Loucy (cell line): ENCODE results near the gene WWOX.

Source experiments
- H2AFZ ChIP-seq: fragments of 200-600 bp; sonication (generic); 2 replicates; pipeline ENCODE4 v1.6.0; 2016; ENCODE audit warnings: antibody characterized with exemption, mild to moderate bottlenecking, low read length, moderate library complexity
- H3F3A ChIP-seq: fragments of 200-600 bp; 2 replicates; pipeline ENCODE4 v1.6.0; 2016; ENCODE audit warnings: antibody characterized with exemption, low read depth, mild to moderate bottlenecking
- H3K27me3 ChIP-seq: fragments of 200-600 bp; sonication (generic); 2 replicates; pipeline ENCODE4 v1.6.1; 2014; ENCODE audit warnings: low read length, mild to moderate bottlenecking; ENCODE audit not compliant: insufficient read depth, poor library complexity, severe bottlenecking
- H3K36me3 ChIP-seq: fragments of 200-600 bp; sonication (generic); 2 replicates; pipeline ENCODE4 v1.6.1; 2016; ENCODE audit warnings: low read length; ENCODE audit not compliant: insufficient read depth
- H3K4me1 ChIP-seq: fragments of 200-600 bp; sonication (generic); 2 replicates; pipeline ENCODE4 v1.5.1; 2014; ENCODE audit warnings: low read length, mild to moderate bottlenecking; ENCODE audit not compliant: insufficient read depth, poor library complexity, severe bottlenecking
- H3K4me2 ChIP-seq: fragments of 200-600 bp; sonication (generic); 2 replicates; pipeline ENCODE4 v1.6.0; 2014; ENCODE audit warnings: antibody characterized with exemption, low read length, low read depth, mild to moderate bottlenecking; ENCODE audit not compliant: poor library complexity, severe bottlenecking
- H3K4me3 ChIP-seq: fragments of 200-600 bp; sonication (generic); 2 replicates; pipeline ENCODE4 v1.5.1; 2014; ENCODE audit warnings: low read length, mild to moderate bottlenecking, mixed read lengths; ENCODE audit not compliant: poor library complexity, severe bottlenecking
- H3K79me2 ChIP-seq: fragments of 200-600 bp; sonication (generic); 2 replicates; pipeline ENCODE4 v1.6.1; 2014; ENCODE audit warnings: low read length; ENCODE audit not compliant: insufficient read depth
- H3K9ac ChIP-seq: fragments of 200-600 bp; sonication (generic); 2 replicates; pipeline ENCODE4 v1.6.0; 2014; ENCODE audit warnings: mild to moderate bottlenecking, low read depth, low read length, moderate library complexity; ENCODE audit not compliant: poor library complexity, severe bottlenecking
- H3K9me2 ChIP-seq: fragments of 200-600 bp; sonication (generic); replicated peaks from 2 replicates; pipeline ENCODE4 v1.6.1; 2016; ENCODE audit warnings: low read depth, low read length, mixed read lengths
- H3K9me3 ChIP-seq: fragments of 200-600 bp; sonication (generic); 2 replicates; pipeline ENCODE4 v1.6.1; 2014; ENCODE audit warnings: mild to moderate bottlenecking, antibody characterized with exemption, low read length, low read depth; ENCODE audit not compliant: insufficient read depth
- H4K20me1 ChIP-seq: fragments of 200-600 bp; sonication (generic); 2 replicates; pipeline ENCODE4 v1.6.0; 2014; ENCODE audit warnings: antibody characterized with exemption, low read length, mild to moderate bottlenecking; ENCODE audit not compliant: insufficient read depth, poor library complexity, severe bottlenecking
- EZH2phosphoT487 ChIP-seq: fragments of 200-600 bp; IDR thresholded peaks from 2 replicates; pipeline ENCODE4 v1.6.1; 2018; ENCODE audit warnings: antibody characterized with exemption, mild to moderate bottlenecking, moderate library complexity, borderline replicate concordance
- TF ChIP-seq, protein P1 (sequence below): fragments of 200-600 bp; sonication (generic); conservative IDR thresholded peaks from 2 replicates; pipeline ENCODE4 v1.5.1; 2014; ENCODE audit warnings: mild to moderate bottlenecking, antibody characterized with exemption, low read length

Gene WWOX

DNA sequence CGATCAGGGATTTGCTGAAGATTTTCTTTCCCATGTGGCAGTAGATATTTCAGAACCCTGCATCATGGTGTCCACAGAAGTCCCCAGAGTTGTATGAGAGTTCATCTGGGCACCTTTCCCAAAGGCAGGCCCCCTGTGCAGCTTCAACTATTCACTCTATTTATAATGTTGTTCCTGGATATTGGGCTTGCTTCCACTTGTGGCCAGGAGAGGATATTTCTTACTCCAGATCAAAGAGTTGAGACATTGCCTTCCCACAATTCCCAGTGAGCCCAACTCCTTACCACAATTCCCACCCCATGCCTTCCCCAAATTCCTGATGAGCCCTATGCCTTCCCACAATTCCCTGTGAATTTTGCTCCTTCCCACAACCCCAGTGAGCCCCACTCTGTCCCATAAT, 206.9 kb downstream of the WWOX start:
- peaks cover 21% of the 10 kb centered on the region for H3K79me2 ChIP-seq
- no peak overlapping the region for H3K9ac ChIP-seq
- H3F3A ChIP-seq, result peaks cover 5% of the 10 kb centered on the region
- H2AFZ ChIP-seq, result no peak overlapping the region
- peaks cover 31% of the 10 kb centered on the region for H3K4me1 ChIP-seq
- TF ChIP-seq, protein P1, sequence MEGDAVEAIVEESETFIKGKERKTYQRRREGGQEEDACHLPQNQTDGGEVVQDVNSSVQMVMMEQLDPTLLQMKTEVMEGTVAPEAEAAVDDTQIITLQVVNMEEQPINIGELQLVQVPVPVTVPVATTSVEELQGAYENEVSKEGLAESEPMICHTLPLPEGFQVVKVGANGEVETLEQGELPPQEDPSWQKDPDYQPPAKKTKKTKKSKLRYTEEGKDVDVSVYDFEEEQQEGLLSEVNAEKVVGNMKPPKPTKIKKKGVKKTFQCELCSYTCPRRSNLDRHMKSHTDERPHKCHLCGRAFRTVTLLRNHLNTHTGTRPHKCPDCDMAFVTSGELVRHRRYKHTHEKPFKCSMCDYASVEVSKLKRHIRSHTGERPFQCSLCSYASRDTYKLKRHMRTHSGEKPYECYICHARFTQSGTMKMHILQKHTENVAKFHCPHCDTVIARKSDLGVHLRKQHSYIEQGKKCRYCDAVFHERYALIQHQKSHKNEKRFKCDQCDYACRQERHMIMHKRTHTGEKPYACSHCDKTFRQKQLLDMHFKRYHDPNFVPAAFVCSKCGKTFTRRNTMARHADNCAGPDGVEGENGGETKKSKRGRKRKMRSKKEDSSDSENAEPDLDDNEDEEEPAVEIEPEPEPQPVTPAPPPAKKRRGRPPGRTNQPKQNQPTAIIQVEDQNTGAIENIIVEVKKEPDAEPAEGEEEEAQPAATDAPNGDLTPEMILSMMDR, result no peak
- TF ChIP-seq EZH2phosphoT487, result no peak
- no peaks in the 10 kb centered on the region for H3K9me2 ChIP-seq
- H3K27me3 ChIP-seq, result no peaks in the 10 kb centered on the region
- no peak overlapping the region for H3K4me3 ChIP-seq
- H3K36me3 ChIP-seq, result no peaks in the 10 kb centered on the region
- no peak overlapping the region for H3K4me2 ChIP-seq
- H4K20me1 ChIP-seq, result no peaks in the 10 kb centered on the region
- no peaks in the 10 kb centered on the region for H3K9me3 ChIP-seq

DNA sequence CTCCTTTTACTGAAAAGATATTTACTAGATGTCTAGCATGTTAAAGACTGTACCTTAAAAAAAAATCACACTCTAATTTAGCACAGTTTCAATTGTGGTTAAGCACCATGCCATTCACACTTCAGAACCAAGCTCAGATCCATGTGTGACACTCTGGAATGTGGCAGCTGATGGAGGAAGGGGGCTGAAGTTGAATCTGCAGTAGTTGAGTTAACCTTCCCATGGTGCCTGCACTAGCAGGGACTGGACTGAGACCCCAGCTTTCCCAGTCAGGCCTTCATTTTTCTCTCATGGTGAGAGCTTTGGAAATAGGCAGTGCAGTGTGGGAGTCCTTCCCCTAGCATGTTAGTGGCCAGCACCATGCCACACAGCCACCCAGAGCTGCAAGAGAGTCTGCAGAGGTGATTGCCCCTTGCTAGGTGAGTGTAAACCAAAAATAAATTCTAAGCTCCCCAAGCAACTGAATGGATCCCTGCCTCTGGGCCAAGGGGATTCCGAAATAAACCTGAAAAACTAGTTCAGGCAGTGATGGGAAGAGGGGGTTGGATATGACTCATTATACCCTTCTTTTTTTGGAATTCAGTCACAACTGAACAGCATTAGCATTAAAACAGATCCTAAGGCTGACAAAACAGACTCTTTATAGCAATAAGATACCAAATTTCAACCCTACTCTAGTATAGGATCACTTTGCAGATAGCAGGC, 208.5 kb downstream of the WWOX start:
- no peak for TF ChIP-seq EZH2phosphoT487
- TF ChIP-seq, protein P1, result no peak
- H4K20me1 ChIP-seq, result no peaks in the 10 kb centered on the region
- peaks cover 5% of the 10 kb centered on the region for H3F3A ChIP-seq
- H3K9me3 ChIP-seq, result no peaks in the 10 kb centered on the region
- peaks cover 47% of the 10 kb centered on the region for H3K4me1 ChIP-seq
- H2AFZ ChIP-seq, result no peak overlapping the region
- H3K9ac ChIP-seq, result no peak overlapping the region
- no peak overlapping the region for H3K4me3 ChIP-seq
- H3K79me2 ChIP-seq, result peaks cover 21% of the 10 kb centered on the region
- H3K27me3 ChIP-seq, result no peaks in the 10 kb centered on the region
- H3K9me2 ChIP-seq, result no peaks in the 10 kb centered on the region
- no peaks in the 10 kb centered on the region for H3K36me3 ChIP-seq
- peak overlapping the region; percentile 93 for H3K4me2 ChIP-seq

DNA sequence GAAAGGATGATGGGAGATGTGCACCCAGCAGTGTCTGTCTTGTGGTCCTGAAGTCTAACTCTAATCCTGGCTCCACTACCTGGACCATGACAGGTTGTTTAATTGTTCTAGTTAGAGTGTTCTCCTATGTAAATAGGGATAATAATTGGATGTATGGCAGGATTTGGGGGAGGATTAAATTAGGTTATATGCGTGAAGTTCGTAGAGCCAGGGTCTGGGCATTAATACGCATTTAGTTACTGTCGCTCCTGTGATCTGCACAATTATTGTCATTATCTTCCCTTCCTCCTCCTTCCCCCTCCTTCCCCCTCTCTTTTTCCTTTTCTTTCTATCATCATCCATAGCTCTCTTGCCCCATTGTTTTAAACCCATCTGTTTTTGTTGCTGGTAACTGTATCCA, 210.3 kb downstream of the WWOX start:
- Histone ChIP-seq H3K36me3 (no peaks in the 10 kb centered on the region), H3K9me2 (no peaks in the 10 kb centered on the region), H3F3A (peaks cover 5% of the 10 kb centered on the region), H3K4me3 (peak overlapping the region; percentile 72), H3K4me2 (peak overlapping the region; percentile 93), H3K9ac (peak overlapping the region; percentile 80), H3K27me3 (no peaks in the 10 kb centered on the region), H3K9me3 (no peaks in the 10 kb centered on the region), H2AFZ (no peak overlapping the region), H3K79me2 (peaks cover 21% of the 10 kb centered on the region), H3K4me1 (peaks cover 53% of the 10 kb centered on the region), H4K20me1 (no peaks in the 10 kb centered on the region)
- TF ChIP-seq EZH2phosphoT487, result no peak
- TF ChIP-seq, protein P1, result no peak
